Cardiac fibroblast (primary cell): ENCODE measurements around the gene C6orf163.

Experiments
- DNase-seq, 2 donors: peaks; one replicate each; pipeline versions ENCODE4 v3.0.0 to v3.0.0-alpha.2; 2010; ENCODE audit warnings: low read depth in 2 of 2
- H3K4me3 ChIP-seq, 2 donors: replicated peaks in 1 of 2; 1 replicate in 1 of 2; 2 replicates in 1 of 2; pipeline ENCODE4 v1.5.1; 2011; ENCODE audit warnings: low read depth in 2 of 2, low read length in 2 of 2, mild to moderate bottlenecking in 2 of 2, moderate library complexity in 1 of 2
- TF ChIP-seq, protein P1 (sequence below): IDR thresholded peaks from one replicate; pipeline ENCODE4 v1.5.1; 2011; ENCODE audit warnings: low read depth, mild to moderate bottlenecking, low read length, inconsistent platforms

The C6orf163 gene

DNA sequence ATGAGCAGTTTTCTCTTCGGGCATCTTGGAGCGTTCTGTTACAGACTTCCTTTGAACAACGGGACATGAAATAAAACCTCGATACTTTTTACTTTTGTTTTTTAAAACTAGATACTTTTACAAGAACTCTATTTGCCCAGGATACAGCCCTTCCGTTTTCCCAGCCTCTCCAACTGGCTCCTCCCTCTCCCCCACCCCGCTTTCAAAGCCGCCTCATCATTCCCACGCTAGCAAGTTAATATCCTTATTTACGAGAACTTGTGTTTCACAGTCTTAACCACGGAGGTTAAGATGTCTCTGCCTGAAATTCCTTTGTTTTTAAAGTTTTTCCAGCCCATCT is 62.9 kb downstream of the C6orf163 start:
- DNase-seq, result peak; percentile 54 to 62
- peak overlapping the region; percentile 82 to 96 for H3K4me3 ChIP-seq
- TF ChIP-seq, protein P1, sequence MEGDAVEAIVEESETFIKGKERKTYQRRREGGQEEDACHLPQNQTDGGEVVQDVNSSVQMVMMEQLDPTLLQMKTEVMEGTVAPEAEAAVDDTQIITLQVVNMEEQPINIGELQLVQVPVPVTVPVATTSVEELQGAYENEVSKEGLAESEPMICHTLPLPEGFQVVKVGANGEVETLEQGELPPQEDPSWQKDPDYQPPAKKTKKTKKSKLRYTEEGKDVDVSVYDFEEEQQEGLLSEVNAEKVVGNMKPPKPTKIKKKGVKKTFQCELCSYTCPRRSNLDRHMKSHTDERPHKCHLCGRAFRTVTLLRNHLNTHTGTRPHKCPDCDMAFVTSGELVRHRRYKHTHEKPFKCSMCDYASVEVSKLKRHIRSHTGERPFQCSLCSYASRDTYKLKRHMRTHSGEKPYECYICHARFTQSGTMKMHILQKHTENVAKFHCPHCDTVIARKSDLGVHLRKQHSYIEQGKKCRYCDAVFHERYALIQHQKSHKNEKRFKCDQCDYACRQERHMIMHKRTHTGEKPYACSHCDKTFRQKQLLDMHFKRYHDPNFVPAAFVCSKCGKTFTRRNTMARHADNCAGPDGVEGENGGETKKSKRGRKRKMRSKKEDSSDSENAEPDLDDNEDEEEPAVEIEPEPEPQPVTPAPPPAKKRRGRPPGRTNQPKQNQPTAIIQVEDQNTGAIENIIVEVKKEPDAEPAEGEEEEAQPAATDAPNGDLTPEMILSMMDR, result no peak

DNA sequence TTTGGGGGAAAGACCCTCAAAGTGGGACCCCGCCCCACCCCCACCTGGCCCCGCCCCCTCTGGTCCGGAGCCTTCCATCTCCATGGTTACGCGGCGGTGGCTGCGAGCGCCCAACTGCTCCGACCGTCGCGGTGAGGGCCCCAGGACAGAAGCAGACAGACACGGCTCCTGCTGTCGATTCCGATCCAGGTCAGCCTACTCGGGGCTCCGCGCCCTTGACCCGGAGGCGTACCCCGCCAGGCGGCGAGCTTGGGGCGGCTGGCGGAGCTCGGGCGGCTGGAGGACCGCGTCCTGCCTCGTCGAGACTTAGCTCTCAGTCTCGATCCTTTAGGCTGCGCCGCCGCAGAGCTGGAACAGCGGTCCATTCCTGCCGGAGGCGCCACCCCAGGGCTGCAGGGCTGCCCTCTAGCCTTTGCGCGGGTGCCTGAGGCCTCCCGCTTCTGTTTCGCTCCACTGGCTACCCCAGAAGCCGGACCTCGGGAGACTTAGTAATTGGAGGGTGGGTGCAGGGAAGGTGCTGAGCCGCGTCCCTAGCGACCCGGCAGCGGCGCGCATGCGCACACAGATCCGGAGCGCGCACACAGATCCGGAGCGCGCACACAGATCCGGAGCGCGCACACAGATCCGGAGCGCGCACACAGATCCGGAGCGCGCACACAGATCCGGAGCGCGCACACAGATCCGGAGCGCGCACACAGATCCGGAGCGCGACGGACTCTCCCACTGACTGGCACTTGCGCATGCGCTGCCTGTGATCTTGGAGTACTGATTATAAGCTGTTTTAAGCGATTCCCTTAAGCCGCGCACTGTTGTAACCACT is 63.5 kb downstream of the C6orf163 start, which contains the start of gene CFAP206:
TSS of gene CFAP206 (plus strand) at position 72 of the 820 bp plus-strand sequence. CDS start 1,868 bp downstream, outside the sequence.
- TF ChIP-seq, protein P1, result no peak
- peak; percentile 87 to 91 for DNase-seq
- H3K4me3 ChIP-seq, result peak within 1 kb of the TSS; percentile 82 to 96

DNA sequence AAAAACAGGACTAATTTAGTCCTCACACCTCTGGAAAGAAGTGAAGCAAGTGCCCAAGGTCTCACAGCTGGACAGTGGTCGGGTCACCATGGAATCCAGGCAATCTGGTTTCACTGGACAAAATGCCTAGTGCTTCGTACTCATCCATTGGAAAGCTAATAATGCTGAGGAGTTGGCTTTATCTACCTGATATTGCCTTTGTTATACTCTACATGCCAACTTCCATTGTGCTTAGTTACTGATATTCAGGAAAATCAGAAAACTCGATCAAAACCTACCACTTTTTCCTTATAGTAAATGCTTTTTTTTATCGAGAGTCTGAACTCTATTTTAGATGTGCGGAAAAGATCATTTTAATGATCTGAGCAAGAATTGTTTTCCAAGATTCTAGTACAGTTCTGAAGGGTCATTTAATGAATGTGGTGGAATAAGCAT is 64.1 kb downstream of the C6orf163 start:
- DNase-seq, result no peak
- TF ChIP-seq, protein P1, result no peak
- H3K4me3 ChIP-seq, result peak overlapping the region; percentile 82 to 96
